Measurements from ENCODE around the gene DNAJC10.
"Not testable (repeated sequence)": the region's sequence is repeated elsewhere in the genome, so short reads cannot be mapped to it uniquely, and the experiment has no call there.

DNAJC10 gene

DNA sequence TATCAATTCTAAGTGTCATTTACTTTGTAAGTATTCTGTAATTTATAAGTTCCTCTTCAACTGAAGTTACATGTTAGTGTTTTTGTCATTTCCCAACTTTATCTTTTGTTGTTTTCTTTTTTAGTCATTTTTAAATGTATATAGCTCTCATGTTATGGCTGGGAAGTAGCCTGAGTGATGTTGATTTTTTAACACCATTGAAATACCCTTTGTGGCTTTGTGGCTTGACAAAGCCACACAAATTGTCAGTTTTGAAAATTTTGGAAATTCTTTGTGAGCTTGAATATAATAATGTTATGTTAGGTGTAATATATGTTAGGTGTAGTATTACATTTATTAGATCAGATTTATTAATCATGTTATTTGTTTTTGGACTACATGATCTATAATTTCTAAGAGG, 16.7 kb downstream of the DNAJC10 start:
- DNase-seq (ENCODE audit: low read depth), result no peak
- TF ChIP-seq, protein P1, sequence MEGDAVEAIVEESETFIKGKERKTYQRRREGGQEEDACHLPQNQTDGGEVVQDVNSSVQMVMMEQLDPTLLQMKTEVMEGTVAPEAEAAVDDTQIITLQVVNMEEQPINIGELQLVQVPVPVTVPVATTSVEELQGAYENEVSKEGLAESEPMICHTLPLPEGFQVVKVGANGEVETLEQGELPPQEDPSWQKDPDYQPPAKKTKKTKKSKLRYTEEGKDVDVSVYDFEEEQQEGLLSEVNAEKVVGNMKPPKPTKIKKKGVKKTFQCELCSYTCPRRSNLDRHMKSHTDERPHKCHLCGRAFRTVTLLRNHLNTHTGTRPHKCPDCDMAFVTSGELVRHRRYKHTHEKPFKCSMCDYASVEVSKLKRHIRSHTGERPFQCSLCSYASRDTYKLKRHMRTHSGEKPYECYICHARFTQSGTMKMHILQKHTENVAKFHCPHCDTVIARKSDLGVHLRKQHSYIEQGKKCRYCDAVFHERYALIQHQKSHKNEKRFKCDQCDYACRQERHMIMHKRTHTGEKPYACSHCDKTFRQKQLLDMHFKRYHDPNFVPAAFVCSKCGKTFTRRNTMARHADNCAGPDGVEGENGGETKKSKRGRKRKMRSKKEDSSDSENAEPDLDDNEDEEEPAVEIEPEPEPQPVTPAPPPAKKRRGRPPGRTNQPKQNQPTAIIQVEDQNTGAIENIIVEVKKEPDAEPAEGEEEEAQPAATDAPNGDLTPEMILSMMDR (IDR thresholded peaks at IDR 0.05; ENCODE audit: low read depth, low read length), result no peak
- TF ChIP-seq MYC (IDR thresholded peaks at IDR 0.05; ENCODE audit: low read depth, low read length), result no peak
- no peak for TF ChIP-seq POLR2A (IDR thresholded peaks at IDR 0.05; ENCODE audit: extremely low read depth, insufficient read length)
- TF ChIP-seq, protein P2, sequence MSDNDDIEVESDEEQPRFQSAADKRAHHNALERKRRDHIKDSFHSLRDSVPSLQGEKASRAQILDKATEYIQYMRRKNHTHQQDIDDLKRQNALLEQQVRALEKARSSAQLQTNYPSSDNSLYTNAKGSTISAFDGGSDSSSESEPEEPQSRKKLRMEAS (IDR thresholded peaks at IDR 0.05; ENCODE audit: low read depth, low read length), result no peak
- H3K4me3 ChIP-seq (ENCODE audit: low read depth, low read length), result no peak overlapping the region

DNA sequence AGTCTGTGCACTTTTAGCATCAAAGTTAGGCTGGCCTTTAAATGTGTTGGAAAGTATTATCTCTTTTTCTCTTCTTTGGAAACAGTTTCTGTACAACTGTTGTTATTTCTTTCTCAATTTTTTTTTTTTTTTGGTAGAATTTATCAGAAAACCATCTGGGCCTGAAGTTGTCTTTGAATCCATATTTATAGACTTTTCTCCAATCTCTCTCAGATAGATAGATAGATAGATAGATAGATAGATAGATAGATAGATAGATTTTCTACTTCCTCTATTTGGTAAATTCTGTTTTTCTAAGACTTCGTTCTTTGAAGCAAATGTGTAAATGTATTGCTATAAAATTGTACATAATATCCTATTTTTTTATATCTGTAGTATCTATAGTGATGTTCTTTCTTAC, 17.5 kb downstream of the DNAJC10 start:
- TF ChIP-seq, protein P1 (IDR thresholded peaks at IDR 0.05; ENCODE audit: low read depth, low read length), result no peak
- TF ChIP-seq, protein P2 (IDR thresholded peaks at IDR 0.05; ENCODE audit: low read depth, low read length), result no peak
- TF ChIP-seq POLR2A (IDR thresholded peaks at IDR 0.05; ENCODE audit: extremely low read depth, insufficient read length), result no peak
- no peak for TF ChIP-seq MYC (IDR thresholded peaks at IDR 0.05; ENCODE audit: low read depth, low read length)
- no peak for DNase-seq (ENCODE audit: low read depth)

DNA sequence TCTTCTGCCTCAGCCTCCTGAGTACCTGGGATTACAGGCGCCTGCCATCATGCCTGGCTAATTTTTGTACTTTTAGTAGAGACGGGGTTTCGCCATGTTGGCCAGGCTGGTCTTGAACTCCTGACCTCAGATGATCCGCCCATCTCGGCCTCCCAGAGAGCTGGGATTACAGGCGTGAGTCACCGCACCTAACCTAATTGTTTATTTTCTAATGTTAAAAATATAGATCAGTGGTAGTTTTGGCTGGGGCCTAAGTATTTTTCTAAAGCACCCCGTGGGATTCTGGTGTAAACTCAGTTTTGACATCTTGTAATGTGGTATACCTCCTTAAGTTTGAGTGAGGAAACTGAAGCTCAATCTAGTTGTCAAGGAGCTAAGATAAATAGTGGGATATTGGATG, 20.8 kb downstream of the DNAJC10 start:
- H3K4me3 ChIP-seq (ENCODE audit: low read depth, low read length); DNase-seq (ENCODE audit: low read depth): not testable (repeated sequence)

More for the DNA sequence above, 17.5 kb downstream of the DNAJC10 start:
- H3K4me3 ChIP-seq (ENCODE audit: low read depth, low read length), result no peak overlapping the region

- no peak overlapping the region for H3K4me3 ChIP-seq (ENCODE audit: low read depth, low read length)
- DNase-seq (ENCODE audit: low read depth), result no peak
- no peak for TF ChIP-seq POLR2A (IDR thresholded peaks at IDR 0.05; ENCODE audit: extremely low read depth, insufficient read length)
- TF ChIP-seq MYC (IDR thresholded peaks at IDR 0.05; ENCODE audit: low read depth, low read length), result no peak
- TF ChIP-seq, protein P1 (IDR thresholded peaks at IDR 0.05; ENCODE audit: low read depth, low read length), result no peak
- TF ChIP-seq, protein P2 (IDR thresholded peaks at IDR 0.05; ENCODE audit: low read depth, low read length), result no peak
Observed at GRCh38 chr2:182740701-182741100, 24.6 kb downstream of the DNAJC10 start.

- TF ChIP-seq MYC (IDR thresholded peaks at IDR 0.05; ENCODE audit: low read depth, low read length), result no peak
- TF ChIP-seq, protein P2 (IDR thresholded peaks at IDR 0.05; ENCODE audit: low read depth, low read length), result no peak
- TF ChIP-seq, protein P1 (IDR thresholded peaks at IDR 0.05; ENCODE audit: low read depth, low read length), result no peak
- no peak for DNase-seq (ENCODE audit: low read depth)
- H3K4me3 ChIP-seq (ENCODE audit: low read depth, low read length), result no peak overlapping the region
Observed at GRCh38 chr2:182741620-182742019, 25.6 kb downstream of the DNAJC10 start.

GRCh38 chr2:182744490-182744889, 28.4 kb downstream of the DNAJC10 start:
- TF ChIP-seq POLR2A (IDR thresholded peaks at IDR 0.05; ENCODE audit: extremely low read depth, insufficient read length) (no peak), MYC (IDR thresholded peaks at IDR 0.05; ENCODE audit: low read depth, low read length) (no peak)
- TF ChIP-seq, protein P1 (IDR thresholded peaks at IDR 0.05; ENCODE audit: low read depth, low read length), result no peak
- TF ChIP-seq, protein P2 (IDR thresholded peaks at IDR 0.05; ENCODE audit: low read depth, low read length), result no peak
- no peak for DNase-seq (ENCODE audit: low read depth)
- H3K4me3 ChIP-seq (ENCODE audit: low read depth, low read length), result no peak overlapping the region
